CD14-positive monocyte (primary cell): ENCODE measurements around the gene ADCY2. TPM values are rescaled to one million over a fixed set of nuclear protein-coding genes. Genes with fewer than 3 reads are reported as not detected.

ENCODE experiments used
- DNase-seq, 3 donors: peaks; one replicate each; pipeline ENCODE4 v3.0.0-alpha.2; 2011 to 2022
- H2AFZ ChIP-seq: 2 replicates; pipeline ENCODE4 v1.6.0; 2012; ENCODE audit warnings: mild to moderate bottlenecking, low read depth, low read length, inconsistent platforms; ENCODE audit not compliant: insufficient read depth, poor library complexity, severe bottlenecking
- H3K27ac ChIP-seq, 2 donors: 1 replicate in 1 of 2; 2 replicates in 1 of 2; pipeline ENCODE4 v1.5.1; 2012 to 2013; ENCODE audit warnings: low read length in 2 of 2, control low read depth in 1 of 2, inconsistent platforms in 1 of 2, low read depth in 1 of 2, mild to moderate bottlenecking in 1 of 2
- H3K27me3 ChIP-seq, 2 donors: one replicate each; pipeline versions ENCODE4 v1.6.0 to v1.6.1; 2011 to 2013; ENCODE audit warnings: low read length in 2 of 2; ENCODE audit not compliant: control insufficient read depth in 2 of 2, insufficient read depth in 2 of 2
- H3K36me3 ChIP-seq, 2 donors: replicated peaks in 1 of 2; 1 replicate in 1 of 2; 2 replicates in 1 of 2; pipeline versions ENCODE4 v1.5.1 to v1.6.1; 2012 to 2013; ENCODE audit warnings: low read length in 2 of 2, control low read depth in 1 of 2, inconsistent platforms in 1 of 2, mild to moderate bottlenecking in 1 of 2; ENCODE audit not compliant: insufficient read depth in 2 of 2, control insufficient read depth in 1 of 2
- H3K4me1 ChIP-seq, 2 donors: 1 replicate in 1 of 2; 2 replicates in 1 of 2; pipeline versions ENCODE4 v1.5.1 to v1.6.1; 2012 to 2013; ENCODE audit warnings: low read length in 2 of 2, control low read depth in 1 of 2, inconsistent platforms in 1 of 2, mild to moderate bottlenecking in 1 of 2, moderate library complexity in 1 of 2; ENCODE audit not compliant: insufficient read depth in 2 of 2, control insufficient read depth in 1 of 2
- H3K4me2 ChIP-seq: replicated peaks from 2 replicates; pipeline ENCODE3; 2012; ENCODE audit warnings: low read length, moderate library complexity, mild to moderate bottlenecking; ENCODE audit not compliant: poor library complexity, severe bottlenecking; ENCODE audit errors: extremely low read depth
- H3K4me3 ChIP-seq, 3 experiments: fragments of 200-600 bp in 1 of 3; sonication (generic) in 1 of 3; replicated peaks in 1 of 3; 1 replicate in 2 of 3; 2 replicates in 1 of 3; pipeline ENCODE4 v1.5.1; 2011 to 2013; ENCODE audit warnings: low read length in 3 of 3, mild to moderate bottlenecking in 3 of 3, control low read depth in 2 of 3, low read depth in 2 of 3, inconsistent platforms in 1 of 3, moderate library complexity in 1 of 3
- H3K79me2 ChIP-seq: 2 replicates; pipeline ENCODE4 v1.6.0; 2012; ENCODE audit warnings: mild to moderate bottlenecking, control low read depth, inconsistent platforms, low read length, moderate library complexity; ENCODE audit not compliant: insufficient read depth
- H3K9ac ChIP-seq: 2 replicates; pipeline ENCODE4 v1.6.0; 2017; ENCODE audit warnings: low read length, mild to moderate bottlenecking; ENCODE audit not compliant: insufficient read depth, poor library complexity, severe bottlenecking
- H3K9me3 ChIP-seq, 2 donors: replicated peaks in 1 of 2; 1 replicate in 1 of 2; 2 replicates in 1 of 2; pipeline versions ENCODE4 v1.5.1 to v1.6.1; 2012 to 2013; ENCODE audit warnings: low read length in 2 of 2, control low read depth in 1 of 2; ENCODE audit not compliant: control insufficient read depth in 1 of 2, insufficient read depth in 1 of 2
- H4K20me1 ChIP-seq: 2 replicates; pipeline ENCODE4 v1.6.0; 2012; ENCODE audit warnings: mild to moderate bottlenecking, low read length, control low read depth, moderate library complexity; ENCODE audit not compliant: insufficient read depth
- H3K27ac Mint-ChIP-seq, 7 donors: one replicate each; pipeline ENCODE4 v1.8.0; 2020; ENCODE audit warnings: mild to moderate bottlenecking in 7 of 7, mixed read lengths in 7 of 7, moderate library complexity in 6 of 7, inconsistent platforms in 2 of 7
- H3K27me3 Mint-ChIP-seq, 3 donors: one replicate each; pipeline ENCODE4 v1.8.0; 2021 to 2022; ENCODE audit warnings: low read depth in 3 of 3, mild to moderate bottlenecking in 3 of 3, mixed read lengths in 3 of 3, moderate library complexity in 3 of 3, inconsistent platforms in 1 of 3
- H3K36me3 Mint-ChIP-seq, 2 donors: one replicate each; pipeline ENCODE4 v1.8.0; 2020; ENCODE audit warnings: mixed read lengths in 2 of 2, inconsistent platforms in 1 of 2, mild to moderate bottlenecking in 1 of 2
- H3K4me1 Mint-ChIP-seq: one replicate; pipeline ENCODE4 v1.8.0; 2020; ENCODE audit warnings: mild to moderate bottlenecking, mixed read lengths
- H3K4me3 Mint-ChIP-seq, 2 donors: one replicate each; pipeline ENCODE4 v1.8.0; 2020; ENCODE audit warnings: mild to moderate bottlenecking in 2 of 2, mixed read lengths in 2 of 2, moderate library complexity in 1 of 2
- H3K9me3 Mint-ChIP-seq, 7 donors: one replicate each; pipeline ENCODE4 v1.8.0; 2020 to 2022; ENCODE audit warnings: mixed read lengths in 7 of 7, mild to moderate bottlenecking in 6 of 7, moderate library complexity in 6 of 7, inconsistent platforms in 2 of 7
- CTCF ChIP-seq: fragments of 200-600 bp; IDR thresholded peaks from one replicate; pipeline ENCODE4 v1.8.0; 2022; ENCODE audit warnings: antibody characterized with exemption, mild to moderate bottlenecking
- WGBS: methylation state at CpG from one replicate; pipeline ENCODE4 v1.1.5; 2013; ENCODE audit warnings: missing lambda C conversion rate; ENCODE audit not compliant: insufficient coverage; 5-methylcytosine and 5-hydroxymethylcytosine counted together
- intact Hi-C, 2 donors: fragments of 100-400 bp; cut with micrococcal nuclease; formaldehyde crosslinking; loops; one replicate each; pipeline versions ENCODE4 v1.15.0 to v1.15.1; 2023
- polyA plus RNA-seq, 3 donors: library from polyadenylated mRNA; depleted of rRNA in 1 of 3; unstranded in 2 of 3; stranded (reverse) in 1 of 3; fragments of 300-500 nt in 2 of 3; fragments of >200 nt in 1 of 3; fragmentation: Illumina TruSeq in 2 of 3; gene quantifications; 1 replicate in 2 of 3; 2 replicates in 1 of 3; pipeline ENCODE4 v1.2.3, GENCODE V29; 2012 to 2021

ADCY2 gene
- polyA plus RNA-seq, 3 donors = not detected

- no peaks in the 10 kb centered on the region for H3K27me3 ChIP-seq
- H3K4me3 ChIP-seq = no peak overlapping the region
- H3K4me2 ChIP-seq = no peak overlapping the region
- Mint-ChIP-seq H3K27me3 (no peaks in the 10 kb centered on the region), H3K4me1 (peaks cover 11% of the 10 kb centered on the region), H3K36me3 (no peaks in the 10 kb centered on the region), H3K9me3 (peaks cover 0 to 6% (median 3%) of the 10 kb centered on the region in 7 donors), H3K27ac (no peak overlapping the region), H3K4me3 (no peak overlapping the region)
- TF ChIP-seq CTCF = no peak
- no peak overlapping the region for H3K27ac ChIP-seq
- H2AFZ ChIP-seq = no peak overlapping the region
- H3K9me3 ChIP-seq = peaks cover 0 to 3% of the 10 kb centered on the region in 2 donors
- no CpG with 5 or more reads among the region's 4 CpGs for WGBS
- H3K9ac ChIP-seq = no peak overlapping the region
- no peaks in the 10 kb centered on the region for H4K20me1 ChIP-seq
- intact Hi-C loops = no loop called here
- no peaks in the 10 kb centered on the region for H3K79me2 ChIP-seq
- no peaks in the 10 kb centered on the region for H3K36me3 ChIP-seq
- H3K4me1 ChIP-seq = no peaks in the 10 kb centered on the region
- no peak for DNase-seq
Observed at GRCh38 chr5:7808998-7809397, 413.1 kb downstream of the ADCY2 start.

GRCh38 chr5:7811715-7812114, 415.8 kb downstream of the ADCY2 start:
- no peaks in the 10 kb centered on the region for H3K36me3 ChIP-seq
- Mint-ChIP-seq H3K9me3 (peaks cover 0 to 4% (median 0%) of the 10 kb centered on the region in 7 donors), H3K4me3 (no peak overlapping the region), H3K27ac (peak overlapping the region in 1 of 7 donors; percentile 51), H3K36me3 (no peaks in the 10 kb centered on the region), H3K4me1 (peaks cover 19% of the 10 kb centered on the region), H3K27me3 (peaks cover 0 to 1% (median 0%) of the 10 kb centered on the region in 3 donors)
- H3K4me2 ChIP-seq = no peak overlapping the region
- no peak overlapping the region for H3K27ac ChIP-seq
- H3K4me1 ChIP-seq = peaks cover 8 to 9% of the 10 kb centered on the region in 2 donors
- H3K9me3 ChIP-seq = no peaks in the 10 kb centered on the region
- no peaks in the 10 kb centered on the region for H4K20me1 ChIP-seq
- intact Hi-C loops = loop anchor here in 1 of 2 donors (10.0 kb wide), 1 partner anchor 1047 kb away; no protein-coding TSS in a partner anchor
- WGBS = 40% methylated on average over 3 of the region's 5 CpGs
- peak overlapping the region; percentile 15 for H2AFZ ChIP-seq
- no peak overlapping the region for H3K4me3 ChIP-seq
- no peak for DNase-seq
- no peak overlapping the region for H3K9ac ChIP-seq
- H3K27me3 ChIP-seq = no peaks in the 10 kb centered on the region
- H3K79me2 ChIP-seq = no peaks in the 10 kb centered on the region
- no peak for TF ChIP-seq CTCF
